SK-N-SH (cell line): ENCODE results near the gene SAMD5. TPM values are rescaled to one million over a fixed set of nuclear protein-coding genes. Genes with fewer than 3 reads are reported as not detected.

ENCODE experiments used
- CTCF ChIA-PET: fragments of 300-600, 350-600 bp; formaldehyde crosslinking; extraction: SDS; loops from one replicate; lab custom pipeline; 2021; lab: Yijun Ruan, JAX
- POLR2A ChIA-PET: fragments of 350-600 bp; sonication (Branson Sonifier 250); formaldehyde crosslinking; extraction: SDS; loops from one replicate; lab custom pipeline; 2020; ENCODE audit warnings: antibody characterized with exemption, inconsistent platforms; lab: Yijun Ruan, JAX
- DNase-seq: peaks from one replicate; pipeline ENCODE4 v3.0.0; 2012
- H2AFZ ChIP-seq: fragments of 200-600 bp; sonication (generic); 2 replicates; pipeline ENCODE4 v1.8.1; 2016; ENCODE audit warnings: antibody characterized with exemption, mild to moderate bottlenecking, low read depth
- H3F3A ChIP-seq: fragments of 200-600 bp; sonication (generic); replicated peaks from 2 replicates; pipeline ENCODE3; 2016; ENCODE audit warnings: antibody characterized with exemption, mild to moderate bottlenecking; ENCODE audit not compliant: insufficient read depth
- H3K27ac ChIP-seq, 2 experiments: fragments of 200-500 bp in 1 of 2; fragments of 200-600 bp in 1 of 2; sonication (Bioruptor generic) in 1 of 2; sonication (generic), shearing (Covaris generic) in 1 of 2; 2 replicates each; pipeline versions ENCODE4 v1.5.1 to v1.6.1; 2014 to 2016; ENCODE audit warnings: low read depth in 2 of 2, inconsistent platforms in 1 of 2, low read length in 1 of 2, mild to moderate bottlenecking in 1 of 2, mixed read lengths in 1 of 2
- H3K27me3 ChIP-seq: fragments of 200-600 bp; sonication (generic), shearing (Covaris generic); 2 replicates; pipeline ENCODE4 v1.6.1; 2016; ENCODE audit warnings: mixed run types; ENCODE audit not compliant: insufficient read depth
- H3K36me3 ChIP-seq, 2 experiments: fragments of 200-500 bp in 1 of 2; fragments of 200-600 bp in 1 of 2; sonication (Bioruptor generic) in 1 of 2; sonication (generic) in 1 of 2; replicated peaks in 1 of 2; 2 replicates each; pipeline versions ENCODE3 to v1.5.1; 2014 to 2016; ENCODE audit warnings: low read length in 1 of 2, mild to moderate bottlenecking in 1 of 2; ENCODE audit not compliant: insufficient read depth in 2 of 2, control insufficient read depth in 1 of 2
- H3K4me1 ChIP-seq, 2 experiments: fragments of 200-500 bp in 1 of 2; fragments of 200-600 bp in 1 of 2; sonication (Bioruptor generic) in 1 of 2; sonication (generic), shearing (Covaris generic) in 1 of 2; 2 replicates each; pipeline versions ENCODE4 v1.5.1 to v1.6.1; 2014 to 2016; ENCODE audit warnings: low read depth in 1 of 2, low read length in 1 of 2, mixed run types in 1 of 2; ENCODE audit not compliant: insufficient read depth in 2 of 2, control insufficient read depth in 1 of 2
- H3K4me2 ChIP-seq: fragments of 200-600 bp; sonication (generic), shearing (Covaris generic); 2 replicates; pipeline ENCODE4 v1.6.1; 2017; ENCODE audit warnings: mixed run types
- H3K4me3 ChIP-seq, 2 experiments: fragments of 200-500 bp in 1 of 2; fragments of 200-600 bp in 1 of 2; sonication (Bioruptor generic) in 1 of 2; sonication (generic), shearing (Covaris generic) in 1 of 2; 2 replicates each; pipeline versions ENCODE4 v1.5.1 to v1.8.1; 2014 to 2016; ENCODE audit warnings: low read depth in 2 of 2, inconsistent platforms in 1 of 2, low read length in 1 of 2, mild to moderate bottlenecking in 1 of 2, mixed read lengths in 1 of 2, moderate library complexity in 1 of 2
- H3K79me2 ChIP-seq: fragments of 200-600 bp; sonication (generic); 2 replicates; pipeline ENCODE4 v1.8.1; 2017; ENCODE audit warnings: mild to moderate bottlenecking; ENCODE audit not compliant: insufficient read depth
- H3K9ac ChIP-seq: fragments of 200-600 bp; sonication (generic); 2 replicates; pipeline ENCODE4 v1.6.1; 2017; ENCODE audit warnings: mixed run types
- H3K9me2 ChIP-seq: fragments of 200-600 bp; sonication (generic); 2 replicates; pipeline ENCODE4 v1.6.1; 2017; ENCODE audit warnings: mixed run types
- H3K9me3 ChIP-seq: fragments of 200-600 bp; sonication (generic); 2 replicates; pipeline ENCODE4 v1.6.1; 2017; ENCODE audit warnings: mixed run types, mild to moderate bottlenecking, moderate library complexity
- H4K20me1 ChIP-seq: fragments of 200-600 bp; sonication (generic); 2 replicates; pipeline ENCODE4 v1.6.1; 2017; ENCODE audit warnings: mild to moderate bottlenecking, mixed run types; ENCODE audit not compliant: insufficient read depth
- CTCF ChIP-seq: fragments of 200-600 bp; sonication (generic); IDR thresholded peaks from 2 replicates; pipeline ENCODE4 v1.6.1; 2017; ENCODE audit warnings: antibody characterized with exemption, mild to moderate bottlenecking, moderate library complexity
- EZH2phosphoT487 ChIP-seq: fragments of 200-600 bp; sonication (generic); IDR thresholded peaks from 2 replicates; pipeline ENCODE4 v1.6.1; 2017; ENCODE audit warnings: low read depth, mixed run types, mild to moderate bottlenecking, antibody characterized with exemption, moderate library complexity, borderline replicate concordance
- FOSL2 ChIP-seq: IDR thresholded peaks from 2 replicates; pipeline ENCODE4 v1.4.0; 2012; ENCODE audit warnings: low read depth, mild to moderate bottlenecking, moderate library complexity, borderline replicate concordance
- JUND ChIP-seq: IDR thresholded peaks from 2 replicates; pipeline ENCODE4 v1.4.0; 2012
- MAX ChIP-seq: IDR thresholded peaks from 2 replicates; pipeline ENCODE4 v1.4.0; 2012; ENCODE audit warnings: low read depth
- MXI1 ChIP-seq: IDR thresholded peaks from 2 replicates; pipeline ENCODE4 v1.6.1; 2012; ENCODE audit warnings: mild to moderate bottlenecking, low read depth, low read length, improper control_type of control experiment
- NRF1 ChIP-seq: IDR thresholded peaks from 2 replicates; pipeline ENCODE4 v1.6.1; 2012; ENCODE audit warnings: low read depth, mild to moderate bottlenecking, low read length
- PBX3 ChIP-seq: IDR thresholded peaks from 2 replicates; pipeline ENCODE4; 2012
- POLR2AphosphoS5 ChIP-seq: IDR thresholded peaks from 2 replicates; pipeline ENCODE4 v1.6.1; 2012; ENCODE audit warnings: low read depth, low read length
- RCOR1 ChIP-seq: fragments of 150-350 bp; IDR thresholded peaks from 2 replicates; pipeline ENCODE4 v1.6.1; 2017; ENCODE audit warnings: antibody characterized with exemption, low read length
- REST ChIP-seq: IDR thresholded peaks from 2 replicates; pipeline ENCODE4 v1.6.1; 2012; ENCODE audit warnings: mild to moderate bottlenecking, low read depth, low read length, moderate library complexity
- RFX5 ChIP-seq: IDR thresholded peaks from 2 replicates; pipeline ENCODE4 v1.6.1; 2012; ENCODE audit warnings: mild to moderate bottlenecking, improper control_type of control experiment, low read length
- RXRA ChIP-seq: IDR thresholded peaks from 2 replicates; pipeline ENCODE4 v1.4.0; 2012; ENCODE audit warnings: low read depth, mild to moderate bottlenecking, borderline replicate concordance
- SMC3 ChIP-seq: IDR thresholded peaks from 2 replicates; pipeline ENCODE4 v1.6.1; 2012; ENCODE audit warnings: low read depth, low read length, improper control_type of control experiment
- TAF1 ChIP-seq: IDR thresholded peaks from 2 replicates; pipeline ENCODE4 v1.6.1; 2012; ENCODE audit warnings: low read depth, mild to moderate bottlenecking, low read length, moderate library complexity, borderline replicate concordance
- USF1 ChIP-seq: IDR thresholded peaks from 2 replicates; pipeline ENCODE4 v1.4.0; 2012; ENCODE audit warnings: low read depth, borderline replicate concordance
- WGBS: methylation state at CpG from one replicate; pipeline ENCODE4 v1.1.6; 2017; ENCODE audit warnings: low lambda C conversion rate; 5-methylcytosine and 5-hydroxymethylcytosine counted together
- polyA plus RNA-seq, 3 experiments: library from polyadenylated mRNA; depleted of rRNA; stranded (reverse); fragments of >200 nt; gene quantifications; 2 replicates each; pipeline ENCODE4 v1.2.3, GENCODE V29; 2012

Gene SAMD5
- polyA plus RNA-seq, 1 of the 3 experiments (the other 2 are of a cell fraction), result not detected

GRCh38 chr6:147569788-147570187, 61.3 kb downstream of the SAMD5 start:
- TF ChIP-seq POLR2AphosphoS5, result no peak
- no peak for TF ChIP-seq REST
- no peak for TF ChIP-seq CTCF
- TF ChIP-seq MAX, result no peak
- no peak for TF ChIP-seq USF1
- no peak for TF ChIP-seq MXI1
- TF ChIP-seq RFX5, result no peak
- TF ChIP-seq RXRA, result no peak
- TF ChIP-seq RCOR1, result no peak
- TF ChIP-seq JUND, result no peak
- no peak for TF ChIP-seq TAF1
- no peak for TF ChIP-seq SMC3
- no peak for TF ChIP-seq NRF1
- no peak for TF ChIP-seq EZH2phosphoT487
- no peak for TF ChIP-seq FOSL2
- TF ChIP-seq PBX3, result no peak
- Histone ChIP-seq H3K9ac (no peak overlapping the region), H3K9me3 (no peaks in the 10 kb centered on the region), H3K9me2 (no peaks in the 10 kb centered on the region), H3K27me3 (no peaks in the 10 kb centered on the region), H3F3A (no peaks in the 10 kb centered on the region), H3K4me1 (no peaks in the 10 kb centered on the region; a peak in 1 of 4 replicates), H4K20me1 (no peaks in the 10 kb centered on the region), H3K4me3 (no peak overlapping the region), H3K4me2 (no peak overlapping the region), H2AFZ (no peak overlapping the region), H3K27ac (no peak overlapping the region), H3K79me2 (no peaks in the 10 kb centered on the region), H3K36me3 (no peaks in the 10 kb centered on the region)
- CTCF ChIA-PET, result no interaction called here
- 52% methylated on average over 7 of the region's 7 CpGs for WGBS
- DNase-seq, result no peak
- POLR2A ChIA-PET, result no interaction called here
